AG09309 (cell line): ENCODE results near the gene PLEKHG2.

Source experiments
- DNase-seq: peaks from one replicate; pipeline ENCODE4 v3.0.0-alpha.2; 2010; ENCODE audit warnings: low read depth
- H3K4me3 ChIP-seq: 2 replicates; pipeline ENCODE4 v1.5.1; 2011; ENCODE audit warnings: mild to moderate bottlenecking, low read depth, low read length, moderate library complexity; ENCODE audit not compliant: control insufficient read depth
- TF ChIP-seq, protein P1 (sequence below): IDR thresholded peaks from 2 replicates; pipeline ENCODE4 v1.5.1; 2011; ENCODE audit warnings: mild to moderate bottlenecking, low read depth, low read length, inconsistent platforms; ENCODE audit not compliant: insufficient read depth, control insufficient read depth; ENCODE audit errors: missing control alignments

Gene PLEKHG2

DNA sequence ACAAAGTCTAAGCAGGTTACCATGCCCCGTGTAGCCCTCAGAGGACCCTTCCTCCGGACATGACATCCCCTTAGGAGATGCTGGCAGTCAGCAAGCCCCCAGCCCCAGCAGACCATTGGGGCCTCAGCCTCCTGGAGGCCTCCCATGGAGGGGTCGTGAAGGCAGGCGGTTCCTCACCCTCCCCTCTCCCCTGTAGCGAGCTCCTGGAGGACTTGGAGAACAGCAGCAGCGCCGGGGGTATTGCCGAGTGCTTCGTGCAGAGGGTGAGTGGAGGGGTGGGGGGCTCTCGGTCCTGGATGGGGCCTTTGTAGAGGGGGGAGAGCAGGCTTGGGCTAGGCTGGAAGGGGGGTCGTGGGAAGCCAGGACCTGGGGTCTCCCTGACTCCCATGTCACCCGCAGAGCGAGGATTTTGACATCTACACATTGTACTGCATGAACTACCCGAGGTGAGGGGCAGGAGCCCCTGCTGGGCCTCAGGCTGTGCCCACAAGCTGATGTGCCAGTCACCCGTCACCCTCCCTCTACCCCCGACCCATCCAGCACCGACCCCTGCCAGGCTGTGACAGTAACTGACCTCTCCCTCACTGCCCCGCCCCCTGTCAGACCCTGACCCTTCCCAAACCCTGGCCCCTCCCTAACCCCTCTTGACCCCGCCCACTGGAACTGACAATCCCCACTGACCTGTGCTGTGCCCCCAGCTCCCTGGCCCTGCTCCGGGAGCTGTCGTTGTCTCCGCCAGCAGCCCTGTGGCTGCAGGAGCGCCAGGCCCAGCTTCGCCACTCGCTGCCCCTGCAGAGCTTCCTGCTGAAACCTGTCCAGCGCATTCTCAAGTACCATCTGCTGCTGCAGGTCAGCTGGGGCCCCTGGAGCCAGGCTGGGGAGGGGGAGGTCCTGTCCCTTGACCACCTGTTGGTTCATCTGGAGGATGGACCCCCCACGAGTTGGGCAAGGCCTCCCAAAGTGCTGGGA, 4.0 kb downstream of the PLEKHG2 start:
- H3K4me3 ChIP-seq, result no peak overlapping the region
- DNase-seq, result no peak
- TF ChIP-seq, protein P1, sequence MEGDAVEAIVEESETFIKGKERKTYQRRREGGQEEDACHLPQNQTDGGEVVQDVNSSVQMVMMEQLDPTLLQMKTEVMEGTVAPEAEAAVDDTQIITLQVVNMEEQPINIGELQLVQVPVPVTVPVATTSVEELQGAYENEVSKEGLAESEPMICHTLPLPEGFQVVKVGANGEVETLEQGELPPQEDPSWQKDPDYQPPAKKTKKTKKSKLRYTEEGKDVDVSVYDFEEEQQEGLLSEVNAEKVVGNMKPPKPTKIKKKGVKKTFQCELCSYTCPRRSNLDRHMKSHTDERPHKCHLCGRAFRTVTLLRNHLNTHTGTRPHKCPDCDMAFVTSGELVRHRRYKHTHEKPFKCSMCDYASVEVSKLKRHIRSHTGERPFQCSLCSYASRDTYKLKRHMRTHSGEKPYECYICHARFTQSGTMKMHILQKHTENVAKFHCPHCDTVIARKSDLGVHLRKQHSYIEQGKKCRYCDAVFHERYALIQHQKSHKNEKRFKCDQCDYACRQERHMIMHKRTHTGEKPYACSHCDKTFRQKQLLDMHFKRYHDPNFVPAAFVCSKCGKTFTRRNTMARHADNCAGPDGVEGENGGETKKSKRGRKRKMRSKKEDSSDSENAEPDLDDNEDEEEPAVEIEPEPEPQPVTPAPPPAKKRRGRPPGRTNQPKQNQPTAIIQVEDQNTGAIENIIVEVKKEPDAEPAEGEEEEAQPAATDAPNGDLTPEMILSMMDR, result no peak

DNA sequence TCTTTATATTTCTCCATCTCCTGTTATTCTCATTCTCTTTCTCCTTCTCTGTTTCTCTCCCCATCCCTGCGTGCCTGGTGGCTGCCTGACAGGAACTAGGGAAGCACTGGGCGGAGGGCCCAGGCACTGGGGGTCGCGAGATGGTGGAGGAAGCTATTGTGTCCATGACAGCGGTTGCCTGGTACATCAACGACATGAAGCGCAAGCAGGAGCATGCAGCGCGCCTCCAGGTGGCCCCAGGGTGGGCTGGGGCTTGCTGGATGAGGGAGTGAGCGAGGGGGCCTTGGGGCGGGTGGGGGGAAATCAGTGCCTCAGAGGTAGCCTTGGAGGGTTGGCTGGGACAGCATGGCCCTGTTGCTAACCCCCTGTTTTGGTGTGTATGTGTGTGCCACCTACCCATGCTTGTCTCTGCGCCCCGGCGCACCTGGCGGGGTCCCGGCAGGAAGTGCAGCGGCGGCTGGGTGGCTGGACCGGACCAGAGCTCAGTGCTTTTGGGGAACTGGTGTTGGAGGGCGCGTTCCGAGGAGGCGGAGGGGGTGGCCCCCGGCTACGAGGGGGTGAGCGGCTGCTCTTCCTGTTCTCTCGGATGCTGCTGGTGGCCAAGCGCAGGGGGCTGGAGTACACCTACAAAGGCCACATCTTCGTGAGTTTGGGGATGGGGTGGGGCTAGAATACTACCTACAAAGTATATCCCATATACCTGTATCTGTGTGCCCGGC, 5.2 kb downstream of the PLEKHG2 start:
- no peak overlapping the region for H3K4me3 ChIP-seq
- no peak for DNase-seq
- TF ChIP-seq, protein P1, result no peak

DNA sequence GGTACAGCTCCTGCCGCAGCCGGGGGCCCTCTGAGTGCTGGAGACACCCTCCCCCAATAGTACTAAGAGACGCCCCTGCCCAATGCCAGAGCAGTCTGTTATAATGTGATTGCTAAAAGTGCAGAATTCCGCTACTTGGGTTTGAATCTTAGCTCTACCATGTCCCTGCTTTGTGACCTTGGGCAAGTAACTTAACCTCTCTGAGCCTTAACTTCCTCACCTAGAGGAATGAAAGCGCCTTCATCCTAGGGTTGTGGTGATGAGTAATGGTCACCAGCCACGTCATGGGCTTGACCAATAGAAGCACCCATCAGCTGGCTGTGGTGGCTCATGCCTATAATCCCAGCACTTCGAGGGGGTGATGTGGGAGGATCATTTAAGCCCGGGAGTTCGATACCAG, 6.5 kb downstream of the PLEKHG2 start:
- H3K4me3 ChIP-seq, result no peak overlapping the region
- no peak for DNase-seq
- TF ChIP-seq, protein P1, result no peak

DNA sequence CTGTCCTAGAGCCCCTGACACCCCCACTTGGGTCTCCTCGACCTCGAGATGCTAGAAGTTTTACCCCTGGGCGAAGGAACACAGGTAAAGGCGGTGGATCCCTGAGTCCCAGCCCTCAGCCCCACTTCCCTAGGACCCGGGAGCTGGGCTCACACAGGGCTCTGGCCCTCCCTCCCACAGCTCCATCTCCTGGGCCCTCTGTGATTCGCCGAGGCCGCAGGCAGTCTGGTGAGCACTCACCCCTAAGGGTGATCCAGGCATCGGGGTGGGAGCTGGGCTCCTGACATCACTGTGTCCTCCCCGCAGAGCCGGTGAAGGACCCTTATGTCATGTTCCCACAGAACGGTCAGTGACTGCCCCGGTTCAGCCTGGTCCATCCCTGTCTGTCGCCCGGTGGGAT, 8.3 kb downstream of the PLEKHG2 start:
- H3K4me3 ChIP-seq, result no peak overlapping the region
- DNase-seq, result no peak
- TF ChIP-seq, protein P1, result no peak

DNA sequence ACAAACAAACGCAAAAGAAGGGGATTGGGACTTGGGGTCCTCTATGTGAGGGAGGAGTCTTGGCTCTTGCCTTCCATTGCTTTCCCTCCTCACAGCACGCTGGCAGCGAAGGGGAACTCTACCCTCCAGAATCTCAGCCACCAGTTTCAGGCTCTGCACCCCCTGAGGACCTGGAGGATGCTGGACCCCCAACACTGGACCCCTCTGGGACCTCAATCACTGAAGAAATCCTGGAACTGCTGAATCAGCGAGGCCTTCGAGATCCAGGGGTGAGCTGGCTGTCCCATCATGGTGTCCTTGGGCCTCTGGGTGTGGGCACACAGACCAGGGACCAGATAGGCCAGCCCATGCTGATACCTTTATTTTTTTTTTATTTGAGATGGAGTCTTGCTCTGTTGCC, 9.6 kb downstream of the PLEKHG2 start:
- DNase-seq, result no peak
- TF ChIP-seq, protein P1, result no peak
- H3K4me3 ChIP-seq, result no peak overlapping the region

DNA sequence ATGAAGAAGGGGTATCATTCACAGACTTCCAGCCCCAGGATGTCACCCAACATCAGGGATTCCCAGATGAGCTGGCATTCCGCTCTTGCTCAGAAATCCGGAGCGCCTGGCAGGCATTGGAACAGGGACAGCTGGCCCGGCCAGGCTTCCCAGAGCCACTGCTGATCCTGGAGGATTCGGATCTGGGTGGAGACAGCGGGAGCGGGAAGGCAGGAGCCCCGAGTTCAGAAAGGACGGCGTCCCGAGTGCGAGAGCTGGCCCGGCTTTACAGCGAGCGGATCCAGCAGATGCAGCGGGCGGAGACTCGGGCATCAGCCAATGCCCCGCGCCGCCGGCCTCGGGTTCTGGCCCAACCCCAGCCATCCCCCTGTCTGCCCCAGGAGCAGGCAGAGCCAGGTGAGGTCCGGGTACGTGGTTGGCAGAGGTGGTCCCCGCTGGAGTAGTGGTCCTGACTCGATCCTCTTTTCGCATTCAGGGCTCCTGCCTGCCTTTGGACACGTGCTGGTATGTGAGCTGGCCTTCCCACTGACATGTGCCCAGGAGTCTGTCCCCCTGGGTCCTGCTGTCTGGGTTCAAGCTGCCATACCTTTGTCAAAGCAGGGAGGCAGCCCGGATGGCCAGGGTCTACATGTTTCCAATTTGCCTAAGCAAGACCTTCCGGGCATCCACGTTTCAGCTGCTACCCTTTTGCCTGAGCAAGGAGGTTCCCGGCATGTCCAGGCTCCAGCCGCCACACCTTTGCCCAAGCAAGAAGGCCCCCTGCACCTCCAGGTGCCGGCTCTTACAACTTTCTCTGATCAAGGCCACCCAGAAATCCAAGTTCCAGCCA, 11.0 kb downstream of the PLEKHG2 start:
- H3K4me3 ChIP-seq, result no peak overlapping the region
- TF ChIP-seq, protein P1, result no peak
- no peak for DNase-seq
